NCI-H1105 treated with DMSO at 0.1 percent for 48 hours (cell line): ENCODE data around the gene SLC35F3.

ENCODE experiments used
- DNase-seq: peaks from one replicate; lab custom pipeline; 2025; lab: John Stamatoyannopoulos, UW

SLC35F3 gene

GRCh38 chr1:234369033-234369430 is 464.6 kb downstream of the SLC35F3 start:
- no peak for DNase-seq

GRCh38 chr1:234369784-234370183 is 465.3 kb downstream of the SLC35F3 start:
- DNase-seq, result no peak

- DNase-seq, result no peak
These were observed 466.9 kb downstream of the SLC35F3 start for GRCh38 chr1:234371414-234371813.

- no peak for DNase-seq
These were observed 467.7 kb downstream of the SLC35F3 start for GRCh38 chr1:234372011-234372757.

GRCh38 chr1:234373064-234373958 is 468.8 kb downstream of the SLC35F3 start, which contains the start of gene COA6:
Gene COA6 (plus strand): TSS chr1:234373456. CDS start chr1:234373467, 11 bp downstream.
- peak; percentile 81 for DNase-seq

GRCh38 chr1:234373959-234374254 is 469.4 kb downstream of the SLC35F3 start:
- DNase-seq, result no peak
